Measurements from ENCODE around the gene FBXO34. TPM values are rescaled to one million over a fixed set of nuclear protein-coding genes. Genes with fewer than 3 reads are reported as not detected.

The FBXO34 gene
- total and polyA plus RNA-seq, 2 of the 13 experiments (the other 11 are each of a cell fraction or from before 2014, with no cell fraction given): 8.8 to 13.5 TPM

- no peak; the same call in 1 of the 2 replicates for TF ChIP-seq HDAC2 (CRISPR knock-in tag; IDR thresholded peaks at IDR 0.05)
- TF ChIP-seq ZFP82 (CRISPR knock-in tag; IDR thresholded peaks at IDR 0.05; ENCODE audit: borderline replicate concordance): no peak
- peak; percentile 32; the same call in 1 of the 2 replicates for TF ChIP-seq MXD3 (CRISPR knock-in tag; IDR thresholded peaks at IDR 0.05)
- no peak for TF ChIP-seq PPARG (CRISPR knock-in tag; conservative IDR thresholded peaks at IDR 0.05)
- TF ChIP-seq NCOA2 (CRISPR knock-in tag; IDR thresholded peaks at IDR 0.05): no peak
- TF ChIP-seq ZNF407 (CRISPR knock-in tag; IDR thresholded peaks at IDR 0.05; ENCODE audit: not compliant biosample characterization): no peak
- TF ChIP-seq TRAFD1 (CRISPR knock-in tag; IDR thresholded peaks at IDR 0.05; ENCODE audit: borderline replicate concordance): no peak
- TF ChIP-seq, protein P1, sequence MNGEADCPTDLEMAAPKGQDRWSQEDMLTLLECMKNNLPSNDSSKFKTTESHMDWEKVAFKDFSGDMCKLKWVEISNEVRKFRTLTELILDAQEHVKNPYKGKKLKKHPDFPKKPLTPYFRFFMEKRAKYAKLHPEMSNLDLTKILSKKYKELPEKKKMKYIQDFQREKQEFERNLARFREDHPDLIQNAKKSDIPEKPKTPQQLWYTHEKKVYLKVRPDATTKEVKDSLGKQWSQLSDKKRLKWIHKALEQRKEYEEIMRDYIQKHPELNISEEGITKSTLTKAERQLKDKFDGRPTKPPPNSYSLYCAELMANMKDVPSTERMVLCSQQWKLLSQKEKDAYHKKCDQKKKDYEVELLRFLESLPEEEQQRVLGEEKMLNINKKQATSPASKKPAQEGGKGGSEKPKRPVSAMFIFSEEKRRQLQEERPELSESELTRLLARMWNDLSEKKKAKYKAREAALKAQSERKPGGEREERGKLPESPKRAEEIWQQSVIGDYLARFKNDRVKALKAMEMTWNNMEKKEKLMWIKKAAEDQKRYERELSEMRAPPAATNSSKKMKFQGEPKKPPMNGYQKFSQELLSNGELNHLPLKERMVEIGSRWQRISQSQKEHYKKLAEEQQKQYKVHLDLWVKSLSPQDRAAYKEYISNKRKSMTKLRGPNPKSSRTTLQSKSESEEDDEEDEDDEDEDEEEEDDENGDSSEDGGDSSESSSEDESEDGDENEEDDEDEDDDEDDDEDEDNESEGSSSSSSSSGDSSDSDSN (CRISPR knock-in tag; IDR thresholded peaks at IDR 0.05): peak; percentile 78
- TF ChIP-seq HNF4G (IDR thresholded peaks at IDR 0.05; ENCODE audit: borderline replicate concordance, low read depth, low read length): no peak
- TF ChIP-seq HNF4G (CRISPR knock-in tag; IDR thresholded peaks at IDR 0.05; ENCODE audit: borderline replicate concordance, low read depth): no peak
- peak; percentile 36; the same call in 1 of the 2 replicates for TF ChIP-seq TAF1 (CRISPR knock-in tag; IDR thresholded peaks at IDR 0.05)
- TF ChIP-seq SP1 (IDR thresholded peaks at IDR 0.05): no peak
- TF ChIP-seq SP1 (CRISPR knock-in tag; IDR thresholded peaks at IDR 0.05): no peak
Observed at GRCh38 chr14:55271572-55272298, 514 bp downstream of the FBXO34 start (continued).

Data from HepG2 (cell line).